HEK293 (cell line): ENCODE results near the gene PPFIA3.

Experiments used
- GFI1B ChIP-seq: fragments of 450-650 bp; formaldehyde crosslinking; IDR thresholded peaks from 2 replicates; pipeline ENCODE4 v1.5.1; 2016; ENCODE audit warnings: missing biosample characterization, missing genetic modification characterization
- HOXA7 ChIP-seq: sonication (generic); formaldehyde crosslinking; IDR thresholded peaks from 2 replicates; pipeline ENCODE4 v1.8.1; 2022; ENCODE audit warnings: missing genetic modification reagents, borderline replicate concordance
- KLF16 ChIP-seq: fragments of 450-650 bp; formaldehyde crosslinking; IDR thresholded peaks from 2 replicates; pipeline ENCODE4 v1.5.1; 2017; ENCODE audit warnings: missing biosample characterization, missing genetic modification characterization
- KLF7 ChIP-seq: fragments of 450-650 bp; formaldehyde crosslinking; IDR thresholded peaks from 2 replicates; pipeline ENCODE4 v1.5.1; 2016; ENCODE audit warnings: missing biosample characterization, missing genetic modification characterization, borderline replicate concordance
- PRDM1 ChIP-seq: fragments of 450-650 bp; formaldehyde crosslinking; IDR thresholded peaks from 2 replicates; pipeline ENCODE4; 2016; ENCODE audit warnings: missing biosample characterization, missing genetic modification characterization
- SALL2 ChIP-seq: fragments of 450-650 bp; formaldehyde crosslinking; IDR thresholded peaks from 2 replicates; pipeline ENCODE4 v1.5.0; 2017; ENCODE audit warnings: missing biosample characterization, mild to moderate bottlenecking, missing genetic modification characterization, borderline replicate concordance
- SCRT2 ChIP-seq: fragments of 450-650 bp; formaldehyde crosslinking; IDR thresholded peaks from 2 replicates; pipeline ENCODE4 v1.5.1; 2016; ENCODE audit warnings: missing biosample characterization, missing genetic modification characterization
- SP2 ChIP-seq: fragments of 450-650 bp; formaldehyde crosslinking; IDR thresholded peaks from 2 replicates; pipeline ENCODE4 v1.5.1; 2016; ENCODE audit warnings: missing biosample characterization, missing genetic modification characterization
- TRIM28 ChIP-seq: IDR thresholded peaks from 2 replicates; pipeline ENCODE4 v1.6.1; 2011; ENCODE audit warnings: low read length, control low read depth, borderline replicate concordance
- ZIC2 ChIP-seq: fragments of 450-650 bp; formaldehyde crosslinking; IDR thresholded peaks from 2 replicates; pipeline ENCODE4 v1.5.1; 2016; ENCODE audit warnings: missing biosample characterization, missing genetic modification characterization
- ZNF132 ChIP-seq: fragments of 450-650 bp; formaldehyde crosslinking; IDR thresholded peaks from 2 replicates; pipeline ENCODE4 v1.5.1; 2017; ENCODE audit warnings: missing biosample characterization, missing genetic modification characterization, borderline replicate concordance
- ZNF169 ChIP-seq: fragments of 450-650 bp; formaldehyde crosslinking; IDR thresholded peaks from 2 replicates; pipeline ENCODE4 v1.5.1; 2016; ENCODE audit warnings: missing biosample characterization, missing genetic modification characterization
- ZNF335 ChIP-seq: fragments of 450-650 bp; formaldehyde crosslinking; conservative IDR thresholded peaks from 2 replicates; pipeline ENCODE4 v1.5.1; 2016; ENCODE audit warnings: missing biosample characterization, missing genetic modification characterization
- ZNF549 ChIP-seq: fragments of 450-650 bp; IDR thresholded peaks from 2 replicates; pipeline ENCODE4 v1.5.1; 2018; ENCODE audit warnings: missing biosample characterization, missing genetic modification characterization, mild to moderate bottlenecking, inconsistent platforms, moderate library complexity
- ZNF785 ChIP-seq: fragments of 450-650 bp; formaldehyde crosslinking; IDR thresholded peaks from 2 replicates; pipeline ENCODE4 v1.5.1; 2016; ENCODE audit warnings: missing biosample characterization, missing genetic modification characterization
- TF ChIP-seq, protein P1 (sequence below): fragments of 450-650 bp; formaldehyde crosslinking; IDR thresholded peaks from 2 replicates; pipeline ENCODE4 v1.5.1; 2016; ENCODE audit warnings: missing biosample characterization, missing genetic modification characterization, borderline replicate concordance
- TF ChIP-seq, protein P2 (sequence below): fragments of 450-650 bp; formaldehyde crosslinking; IDR thresholded peaks from 2 replicates; pipeline ENCODE4 v1.5.1; 2016; ENCODE audit warnings: missing biosample characterization, missing genetic modification characterization
- TF ChIP-seq, protein P3 (sequence below): fragments of 450-650 bp; formaldehyde crosslinking; optimal IDR thresholded peaks from 2 replicates; pipeline ENCODE3; 2016; ENCODE audit warnings: missing biosample characterization, mild to moderate bottlenecking, missing genetic modification characterization
- TF ChIP-seq, protein P4 (sequence below): fragments of 450-650 bp; formaldehyde crosslinking; IDR thresholded peaks from 2 replicates; pipeline ENCODE4 v1.5.1; 2016; ENCODE audit warnings: missing biosample characterization, missing genetic modification characterization
- TF ChIP-seq, protein P5 (sequence below): fragments of 450-650 bp; formaldehyde crosslinking; IDR thresholded peaks from 2 replicates; pipeline ENCODE4 v1.5.1; 2017; ENCODE audit warnings: missing biosample characterization, missing genetic modification characterization
- TF ChIP-seq, protein P6 (sequence below): fragments of 450-650 bp; formaldehyde crosslinking; IDR thresholded peaks from 2 replicates; pipeline ENCODE4 v1.5.1; 2016; ENCODE audit warnings: missing biosample characterization, missing genetic modification characterization
- TF ChIP-seq, protein P7 (sequence below): fragments of 450-650 bp; formaldehyde crosslinking; IDR thresholded peaks from 2 replicates; pipeline ENCODE4 v1.5.1; 2016; ENCODE audit warnings: missing biosample characterization, missing genetic modification characterization

The PPFIA3 gene

DNA sequence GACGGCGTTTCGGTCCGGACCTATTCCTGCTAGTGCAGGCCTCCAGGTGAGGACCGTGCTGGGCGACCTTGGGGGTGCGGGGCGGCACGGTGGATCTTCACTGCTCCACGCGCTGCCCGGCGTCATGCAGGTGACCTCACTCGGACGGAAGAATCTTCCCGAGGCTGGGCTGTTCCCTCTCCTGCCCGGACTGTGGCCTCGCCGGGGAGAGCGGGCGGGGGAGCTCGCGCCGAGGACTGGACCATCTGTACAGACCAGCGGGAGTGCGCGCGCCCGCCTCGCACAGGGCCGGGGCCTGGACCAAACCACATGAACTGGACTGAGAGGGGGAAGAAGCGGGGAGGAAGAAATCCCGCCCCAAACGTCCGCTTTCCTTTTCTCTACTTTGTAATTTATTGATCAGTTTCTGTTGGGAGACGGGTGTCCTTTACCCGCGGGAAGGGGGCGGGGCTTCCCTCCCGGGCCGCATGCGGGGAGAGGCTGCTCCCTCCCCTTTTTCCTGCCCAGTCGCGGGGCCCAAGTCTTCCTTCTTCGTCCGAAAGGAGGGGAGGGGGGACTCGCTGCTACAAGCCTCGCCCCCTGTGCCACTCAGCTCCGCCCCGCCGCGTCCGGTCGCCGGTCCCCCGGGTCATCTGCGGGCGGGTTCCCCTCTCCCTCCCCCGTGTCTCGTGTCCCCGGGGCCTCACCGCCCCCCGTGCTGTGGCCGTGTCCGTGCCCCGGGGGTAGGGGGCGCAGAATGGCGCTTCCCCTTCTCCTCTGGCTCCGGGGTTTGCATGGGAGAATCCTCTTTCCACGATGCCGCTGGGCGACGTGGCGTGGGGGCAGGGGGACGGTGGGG is 31.0 kb downstream of the PPFIA3 start (continued):
- TF ChIP-seq, protein P1, sequence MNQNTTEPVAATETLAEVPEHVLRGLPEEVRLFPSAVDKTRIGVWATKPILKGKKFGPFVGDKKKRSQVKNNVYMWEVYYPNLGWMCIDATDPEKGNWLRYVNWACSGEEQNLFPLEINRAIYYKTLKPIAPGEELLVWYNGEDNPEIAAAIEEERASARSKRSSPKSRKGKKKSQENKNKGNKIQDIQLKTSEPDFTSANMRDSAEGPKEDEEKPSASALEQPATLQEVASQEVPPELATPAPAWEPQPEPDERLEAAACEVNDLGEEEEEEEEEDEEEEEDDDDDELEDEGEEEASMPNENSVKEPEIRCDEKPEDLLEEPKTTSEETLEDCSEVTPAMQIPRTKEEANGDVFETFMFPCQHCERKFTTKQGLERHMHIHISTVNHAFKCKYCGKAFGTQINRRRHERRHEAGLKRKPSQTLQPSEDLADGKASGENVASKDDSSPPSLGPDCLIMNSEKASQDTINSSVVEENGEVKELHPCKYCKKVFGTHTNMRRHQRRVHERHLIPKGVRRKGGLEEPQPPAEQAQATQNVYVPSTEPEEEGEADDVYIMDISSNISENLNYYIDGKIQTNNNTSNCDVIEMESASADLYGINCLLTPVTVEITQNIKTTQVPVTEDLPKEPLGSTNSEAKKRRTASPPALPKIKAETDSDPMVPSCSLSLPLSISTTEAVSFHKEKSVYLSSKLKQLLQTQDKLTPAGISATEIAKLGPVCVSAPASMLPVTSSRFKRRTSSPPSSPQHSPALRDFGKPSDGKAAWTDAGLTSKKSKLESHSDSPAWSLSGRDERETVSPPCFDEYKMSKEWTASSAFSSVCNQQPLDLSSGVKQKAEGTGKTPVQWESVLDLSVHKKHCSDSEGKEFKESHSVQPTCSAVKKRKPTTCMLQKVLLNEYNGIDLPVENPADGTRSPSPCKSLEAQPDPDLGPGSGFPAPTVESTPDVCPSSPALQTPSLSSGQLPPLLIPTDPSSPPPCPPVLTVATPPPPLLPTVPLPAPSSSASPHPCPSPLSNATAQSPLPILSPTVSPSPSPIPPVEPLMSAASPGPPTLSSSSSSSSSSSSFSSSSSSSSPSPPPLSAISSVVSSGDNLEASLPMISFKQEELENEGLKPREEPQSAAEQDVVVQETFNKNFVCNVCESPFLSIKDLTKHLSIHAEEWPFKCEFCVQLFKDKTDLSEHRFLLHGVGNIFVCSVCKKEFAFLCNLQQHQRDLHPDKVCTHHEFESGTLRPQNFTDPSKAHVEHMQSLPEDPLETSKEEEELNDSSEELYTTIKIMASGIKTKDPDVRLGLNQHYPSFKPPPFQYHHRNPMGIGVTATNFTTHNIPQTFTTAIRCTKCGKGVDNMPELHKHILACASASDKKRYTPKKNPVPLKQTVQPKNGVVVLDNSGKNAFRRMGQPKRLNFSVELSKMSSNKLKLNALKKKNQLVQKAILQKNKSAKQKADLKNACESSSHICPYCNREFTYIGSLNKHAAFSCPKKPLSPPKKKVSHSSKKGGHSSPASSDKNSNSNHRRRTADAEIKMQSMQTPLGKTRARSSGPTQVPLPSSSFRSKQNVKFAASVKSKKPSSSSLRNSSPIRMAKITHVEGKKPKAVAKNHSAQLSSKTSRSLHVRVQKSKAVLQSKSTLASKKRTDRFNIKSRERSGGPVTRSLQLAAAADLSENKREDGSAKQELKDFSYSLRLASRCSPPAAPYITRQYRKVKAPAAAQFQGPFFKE (tag by site-specific recombination), result no peak
- TF ChIP-seq, protein P2, sequence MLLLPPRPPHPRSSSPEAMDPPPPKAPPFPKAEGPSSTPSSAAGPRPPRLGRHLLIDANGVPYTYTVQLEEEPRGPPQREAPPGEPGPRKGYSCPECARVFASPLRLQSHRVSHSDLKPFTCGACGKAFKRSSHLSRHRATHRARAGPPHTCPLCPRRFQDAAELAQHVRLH, result no peak
- TF ChIP-seq SALL2 (tag by site-specific recombination), result no peak
- TF ChIP-seq PRDM1 (tag by site-specific recombination), result peak; percentile 71
- TF ChIP-seq, protein P3, sequence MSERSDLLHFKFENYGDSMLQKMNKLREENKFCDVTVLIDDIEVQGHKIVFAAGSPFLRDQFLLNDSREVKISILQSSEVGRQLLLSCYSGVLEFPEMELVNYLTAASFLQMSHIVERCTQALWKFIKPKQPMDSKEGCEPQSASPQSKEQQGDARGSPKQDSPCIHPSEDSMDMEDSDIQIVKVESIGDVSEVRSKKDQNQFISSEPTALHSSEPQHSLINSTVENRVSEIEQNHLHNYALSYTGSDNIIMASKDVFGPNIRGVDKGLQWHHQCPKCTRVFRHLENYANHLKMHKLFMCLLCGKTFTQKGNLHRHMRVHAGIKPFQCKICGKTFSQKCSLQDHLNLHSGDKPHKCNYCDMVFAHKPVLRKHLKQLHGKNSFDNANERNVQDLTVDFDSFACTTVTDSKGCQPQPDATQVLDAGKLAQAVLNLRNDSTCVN (tag by site-specific recombination), result peak; percentile 89
- no peak for TF ChIP-seq HOXA7 (CRISPR knock-in tag)
- TF ChIP-seq KLF7 (tag by site-specific recombination), result peak; percentile 29; the same call in 1 of the 2 replicates
- TF ChIP-seq, protein P4, sequence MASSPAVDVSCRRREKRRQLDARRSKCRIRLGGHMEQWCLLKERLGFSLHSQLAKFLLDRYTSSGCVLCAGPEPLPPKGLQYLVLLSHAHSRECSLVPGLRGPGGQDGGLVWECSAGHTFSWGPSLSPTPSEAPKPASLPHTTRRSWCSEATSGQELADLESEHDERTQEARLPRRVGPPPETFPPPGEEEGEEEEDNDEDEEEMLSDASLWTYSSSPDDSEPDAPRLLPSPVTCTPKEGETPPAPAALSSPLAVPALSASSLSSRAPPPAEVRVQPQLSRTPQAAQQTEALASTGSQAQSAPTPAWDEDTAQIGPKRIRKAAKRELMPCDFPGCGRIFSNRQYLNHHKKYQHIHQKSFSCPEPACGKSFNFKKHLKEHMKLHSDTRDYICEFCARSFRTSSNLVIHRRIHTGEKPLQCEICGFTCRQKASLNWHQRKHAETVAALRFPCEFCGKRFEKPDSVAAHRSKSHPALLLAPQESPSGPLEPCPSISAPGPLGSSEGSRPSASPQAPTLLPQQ (tag by site-specific recombination), result peak; percentile 78
- 0 out of 2 replicates have a peak, but pooled peaks have one; percentile 15 for TF ChIP-seq TRIM28
- TF ChIP-seq KLF16 (tag by site-specific recombination), result peak; percentile 90
- no peak for TF ChIP-seq ZNF169 (tag by site-specific recombination)
- 0 out of 2 replicates have a peak, but pooled peaks have one; percentile 21 for TF ChIP-seq ZNF785 (tag by site-specific recombination)
- TF ChIP-seq ZIC2 (tag by site-specific recombination), result peak; percentile 59
- TF ChIP-seq ZNF549, result no peak
- TF ChIP-seq GFI1B, result no peak
- peak; percentile 86 for TF ChIP-seq ZNF335 (tag by site-specific recombination)
- TF ChIP-seq ZNF132 (tag by site-specific recombination), result no peak
- TF ChIP-seq, protein P5, sequence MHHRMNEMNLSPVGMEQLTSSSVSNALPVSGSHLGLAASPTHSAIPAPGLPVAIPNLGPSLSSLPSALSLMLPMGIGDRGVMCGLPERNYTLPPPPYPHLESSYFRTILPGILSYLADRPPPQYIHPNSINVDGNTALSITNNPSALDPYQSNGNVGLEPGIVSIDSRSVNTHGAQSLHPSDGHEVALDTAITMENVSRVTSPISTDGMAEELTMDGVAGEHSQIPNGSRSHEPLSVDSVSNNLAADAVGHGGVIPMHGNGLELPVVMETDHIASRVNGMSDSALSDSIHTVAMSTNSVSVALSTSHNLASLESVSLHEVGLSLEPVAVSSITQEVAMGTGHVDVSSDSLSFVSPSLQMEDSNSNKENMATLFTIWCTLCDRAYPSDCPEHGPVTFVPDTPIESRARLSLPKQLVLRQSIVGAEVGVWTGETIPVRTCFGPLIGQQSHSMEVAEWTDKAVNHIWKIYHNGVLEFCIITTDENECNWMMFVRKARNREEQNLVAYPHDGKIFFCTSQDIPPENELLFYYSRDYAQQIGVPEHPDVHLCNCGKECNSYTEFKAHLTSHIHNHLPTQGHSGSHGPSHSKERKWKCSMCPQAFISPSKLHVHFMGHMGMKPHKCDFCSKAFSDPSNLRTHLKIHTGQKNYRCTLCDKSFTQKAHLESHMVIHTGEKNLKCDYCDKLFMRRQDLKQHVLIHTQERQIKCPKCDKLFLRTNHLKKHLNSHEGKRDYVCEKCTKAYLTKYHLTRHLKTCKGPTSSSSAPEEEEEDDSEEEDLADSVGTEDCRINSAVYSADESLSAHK, result 0 out of 2 replicates have a peak, but pooled peaks have one; percentile 19
- TF ChIP-seq SP2, result peak; percentile 85
- TF ChIP-seq SCRT2 (tag by site-specific recombination), result no peak
- TF ChIP-seq, protein P6, sequence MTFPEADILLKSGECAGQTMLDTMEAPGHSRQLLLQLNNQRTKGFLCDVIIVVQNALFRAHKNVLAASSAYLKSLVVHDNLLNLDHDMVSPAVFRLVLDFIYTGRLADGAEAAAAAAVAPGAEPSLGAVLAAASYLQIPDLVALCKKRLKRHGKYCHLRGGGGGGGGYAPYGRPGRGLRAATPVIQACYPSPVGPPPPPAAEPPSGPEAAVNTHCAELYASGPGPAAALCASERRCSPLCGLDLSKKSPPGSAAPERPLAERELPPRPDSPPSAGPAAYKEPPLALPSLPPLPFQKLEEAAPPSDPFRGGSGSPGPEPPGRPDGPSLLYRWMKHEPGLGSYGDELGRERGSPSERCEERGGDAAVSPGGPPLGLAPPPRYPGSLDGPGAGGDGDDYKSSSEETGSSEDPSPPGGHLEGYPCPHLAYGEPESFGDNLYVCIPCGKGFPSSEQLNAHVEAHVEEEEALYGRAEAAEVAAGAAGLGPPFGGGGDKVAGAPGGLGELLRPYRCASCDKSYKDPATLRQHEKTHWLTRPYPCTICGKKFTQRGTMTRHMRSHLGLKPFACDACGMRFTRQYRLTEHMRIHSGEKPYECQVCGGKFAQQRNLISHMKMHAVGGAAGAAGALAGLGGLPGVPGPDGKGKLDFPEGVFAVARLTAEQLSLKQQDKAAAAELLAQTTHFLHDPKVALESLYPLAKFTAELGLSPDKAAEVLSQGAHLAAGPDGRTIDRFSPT, result peak; percentile 47; the same call in 1 of the 2 replicates
- TF ChIP-seq, protein P7, sequence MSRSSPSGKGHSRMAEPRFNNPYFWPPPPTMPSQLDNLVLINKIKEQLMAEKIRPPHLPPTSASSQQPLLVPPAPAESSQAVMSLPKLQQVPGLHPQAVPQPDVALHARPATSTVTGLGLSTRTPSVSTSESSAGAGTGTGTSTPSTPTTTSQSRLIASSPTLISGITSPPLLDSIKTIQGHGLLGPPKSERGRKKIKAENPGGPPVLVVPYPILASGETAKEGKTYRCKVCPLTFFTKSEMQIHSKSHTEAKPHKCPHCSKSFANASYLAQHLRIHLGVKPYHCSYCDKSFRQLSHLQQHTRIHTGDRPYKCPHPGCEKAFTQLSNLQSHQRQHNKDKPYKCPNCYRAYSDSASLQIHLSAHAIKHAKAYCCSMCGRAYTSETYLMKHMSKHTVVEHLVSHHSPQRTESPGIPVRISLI (tag by site-specific recombination), result no peak
